Glomerular visceral epithelial cell (primary cell): ENCODE measurements around the gene TMEM191C.
"Not testable (repeated sequence)": the region's sequence is repeated elsewhere in the genome, so short reads cannot be mapped to it uniquely, and the experiment has no call there.

Source experiments
- DNase-seq: peaks from one replicate; pipeline ENCODE4 v3.0.0-alpha.2; 2016; ENCODE audit errors: extremely low spot score

TMEM191C gene

DNA sequence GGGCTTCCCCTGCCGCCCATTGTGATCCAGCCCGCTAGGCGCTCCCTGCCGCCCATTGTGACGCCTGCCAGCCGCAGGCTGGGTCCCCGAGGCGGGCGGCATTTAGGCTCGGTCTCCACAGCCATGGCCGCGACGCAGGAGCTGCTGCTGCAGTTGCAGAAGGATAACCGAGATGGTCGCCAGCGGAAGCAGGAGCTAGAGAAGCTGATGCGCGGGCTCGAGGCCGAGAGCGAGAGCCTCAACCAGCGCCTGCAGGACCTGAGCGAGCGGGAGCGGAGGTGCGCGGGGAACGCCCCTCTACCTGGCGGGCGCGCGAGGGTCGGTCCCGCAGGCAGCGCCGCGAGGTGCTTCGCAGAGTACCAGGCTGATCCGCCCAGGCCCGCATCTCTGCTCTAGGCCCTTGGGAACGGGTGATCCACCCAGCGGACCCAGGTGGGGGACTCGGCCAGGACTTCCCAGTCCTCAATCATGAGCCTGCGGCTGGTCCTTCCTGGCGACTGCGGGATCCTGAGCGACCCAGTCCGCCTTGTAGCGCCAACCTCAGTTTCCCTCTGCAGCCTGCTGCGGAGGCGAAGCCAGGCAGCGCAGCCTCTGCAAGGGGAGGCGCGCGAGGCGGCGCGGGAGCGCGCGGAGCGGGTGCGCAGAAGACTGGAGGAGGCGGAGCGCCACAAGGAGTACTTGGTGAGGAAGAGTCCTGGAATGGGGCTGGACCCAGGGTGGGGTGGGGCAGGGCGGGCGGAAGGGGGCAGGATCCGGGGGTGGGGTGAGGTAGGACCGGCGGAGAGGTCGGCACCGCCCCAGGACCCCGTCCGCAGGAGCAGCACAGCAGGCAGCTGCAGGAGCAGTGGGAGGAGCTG, at the start of gene TMEM191C:
TSS of gene TMEM191C (plus strand) at position 51 of the 857 bp plus-strand sequence. CDS start at position 124, 73 bp downstream.
- DNase-seq: not testable (repeated sequence)

- not testable (repeated sequence) for DNase-seq
Observed at GRCh38 chr22:21417853-21418252, 49.3 kb upstream of the TMEM191C start.

GRCh38 chr22:21418974-21419638, 48.1 kb upstream of the TMEM191C start:
- DNase-seq: not testable (repeated sequence)

DNA sequence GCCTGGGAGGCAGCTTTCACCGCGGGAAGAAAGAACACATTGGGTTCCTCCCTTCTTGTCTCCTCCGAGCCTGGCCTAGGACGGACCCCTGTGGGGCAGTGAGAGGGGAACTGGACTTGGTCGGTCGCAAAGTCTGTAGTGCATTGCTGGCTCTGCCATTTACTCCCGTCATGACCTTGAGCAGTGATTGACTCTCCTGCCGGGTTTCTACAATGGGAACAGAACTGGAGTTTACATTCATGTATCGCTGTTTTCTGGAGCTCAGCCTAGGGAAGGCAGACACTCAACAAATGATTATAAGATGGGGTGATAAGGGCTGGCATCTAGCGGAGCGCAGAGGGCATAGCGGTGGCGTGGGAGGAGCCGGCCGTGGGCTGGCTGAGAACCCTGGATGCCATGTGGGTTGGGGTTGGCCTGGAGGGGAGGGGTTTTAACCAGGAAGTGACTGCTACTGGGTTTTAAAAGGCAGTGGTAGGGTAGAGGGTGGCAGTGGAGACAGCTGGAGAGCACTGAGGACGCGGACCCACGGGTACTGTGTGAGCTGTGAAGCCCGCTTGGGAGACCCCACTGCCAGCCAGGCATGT, 46.9 kb upstream of the TMEM191C start:
- DNase-seq: not testable (repeated sequence)

DNA sequence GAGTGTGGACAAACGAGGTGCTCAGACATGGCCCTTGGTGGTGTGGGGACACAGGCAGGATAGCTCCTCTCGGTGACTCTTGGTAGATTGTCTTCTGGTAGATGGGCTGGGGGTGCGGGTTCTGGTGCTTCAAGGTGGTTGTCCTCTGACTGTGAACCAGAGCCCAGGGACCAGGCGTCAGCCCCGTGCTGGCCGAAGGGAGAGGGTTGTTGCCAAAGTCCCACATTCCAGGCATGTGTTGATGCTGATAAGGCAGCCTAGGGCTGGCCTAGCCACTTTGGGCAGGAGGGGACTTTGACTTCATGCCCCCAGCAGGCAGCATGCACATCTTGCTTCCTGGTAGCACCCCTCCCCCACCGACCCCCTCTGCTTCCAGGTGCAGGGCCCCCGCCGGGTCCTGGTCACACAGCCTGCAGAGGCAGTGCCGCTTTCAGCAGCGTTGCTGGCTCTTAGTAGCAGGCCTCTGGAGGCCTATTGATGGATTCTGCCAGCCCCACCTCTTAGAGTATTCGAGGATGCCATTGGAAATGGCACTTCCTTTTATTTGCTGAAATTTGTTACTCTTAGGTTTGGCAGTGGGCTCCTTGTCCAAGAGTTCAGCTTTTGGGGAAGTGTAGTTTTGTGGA, 43.0 kb upstream of the TMEM191C start:
- DNase-seq: not testable (repeated sequence)

- not testable (repeated sequence) for DNase-seq
Observed at GRCh38 chr22:21434378-21435233, 32.6 kb upstream of the TMEM191C start.

GRCh38 chr22:21435998-21436810, 31.0 kb upstream of the TMEM191C start:
- not testable (repeated sequence) for DNase-seq

DNA sequence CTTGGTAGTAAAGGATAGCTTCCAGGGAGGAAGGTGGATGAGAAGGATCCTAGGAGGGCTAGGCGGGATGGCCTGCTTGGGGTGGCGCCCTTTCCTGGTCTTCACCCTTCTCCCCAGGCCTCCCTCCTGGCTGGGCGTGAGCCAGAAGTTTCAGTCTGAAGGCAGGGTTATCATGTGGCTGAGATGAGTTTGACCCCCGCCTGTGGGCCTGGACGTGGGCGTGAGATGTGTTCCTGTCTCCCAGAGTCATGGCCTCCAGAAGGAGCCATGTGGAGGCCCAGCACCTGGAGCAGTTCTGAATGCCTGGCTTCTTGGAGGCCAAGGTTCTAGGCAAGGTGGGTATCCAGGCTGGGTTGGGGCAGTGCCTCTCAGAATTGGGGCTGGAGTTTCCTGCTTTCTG, 29.2 kb upstream of the TMEM191C start:
- DNase-seq: not testable (repeated sequence)

DNA sequence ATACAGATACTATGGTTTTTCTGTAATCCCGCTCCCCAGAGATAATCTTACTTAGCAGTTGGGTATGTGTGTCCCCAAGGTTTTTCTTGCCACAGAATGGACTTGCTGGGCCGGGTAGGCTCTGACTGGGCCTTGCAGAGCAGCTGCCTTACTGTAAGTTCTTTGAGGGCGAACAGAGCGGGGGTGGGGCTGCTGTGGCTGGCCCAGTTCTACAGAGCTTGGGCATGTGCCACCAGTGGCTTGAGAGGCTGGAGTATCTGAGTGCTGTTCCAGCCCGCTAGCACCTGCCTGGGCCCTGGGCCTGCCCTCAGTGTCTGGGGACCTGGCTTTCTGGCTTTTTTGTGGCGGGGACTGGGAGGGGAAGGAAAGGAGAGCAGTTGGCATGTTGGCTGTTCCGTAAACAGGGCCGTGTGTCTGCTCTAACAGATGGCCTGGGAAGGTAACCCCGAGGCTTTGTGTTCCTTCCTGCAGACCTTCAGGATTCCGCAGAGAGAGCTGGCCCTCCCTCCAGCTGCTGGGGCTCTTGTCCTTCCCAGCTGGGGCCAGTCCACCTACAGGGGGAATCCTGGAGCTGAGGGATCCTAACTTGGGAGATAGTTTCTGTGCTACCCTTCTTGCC, 27.1 kb upstream of the TMEM191C start:
- not testable (repeated sequence) for DNase-seq

DNA sequence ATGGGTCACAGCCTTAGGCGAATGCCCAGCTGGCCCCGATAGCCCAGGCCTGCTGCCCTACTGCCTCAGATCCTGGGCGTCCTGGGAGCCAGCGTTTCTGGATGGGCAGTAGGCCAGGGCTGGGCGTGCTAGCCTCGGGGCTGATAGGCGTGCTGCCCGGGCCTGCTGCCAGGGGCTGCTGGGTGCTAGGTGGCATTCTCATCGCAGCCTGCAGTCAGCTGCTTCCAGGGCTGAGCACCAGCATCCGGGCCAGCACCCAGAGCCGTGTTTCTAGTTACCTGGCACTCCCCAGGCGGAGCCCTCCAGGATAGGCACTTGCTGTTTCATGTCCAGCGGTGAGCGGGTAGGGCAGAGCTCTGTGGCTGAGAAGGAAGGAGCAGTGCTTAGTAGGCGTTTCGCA, 26.5 kb upstream of the TMEM191C start:
- DNase-seq: not testable (repeated sequence)

DNA sequence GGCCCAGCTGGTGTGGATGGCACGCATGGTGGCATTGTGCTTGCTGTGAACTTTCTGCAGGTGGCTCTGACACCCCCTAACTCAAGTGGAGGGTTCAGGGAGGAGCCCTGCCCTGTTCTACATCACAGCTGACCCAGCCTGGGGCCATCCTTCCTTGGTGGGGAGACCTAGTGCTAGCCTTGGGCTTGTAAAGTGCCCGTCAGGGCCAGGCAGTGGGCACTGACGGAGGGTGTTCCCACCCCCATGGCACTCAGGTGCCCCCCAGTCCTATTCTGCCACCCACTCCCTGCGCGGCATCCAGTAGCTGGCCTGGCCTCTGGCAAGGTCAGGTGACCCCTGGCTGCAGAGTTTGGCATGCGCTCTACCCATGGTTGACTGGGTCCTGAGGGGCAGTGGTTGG, 26.0 kb upstream of the TMEM191C start:
- DNase-seq: not testable (repeated sequence)

DNA sequence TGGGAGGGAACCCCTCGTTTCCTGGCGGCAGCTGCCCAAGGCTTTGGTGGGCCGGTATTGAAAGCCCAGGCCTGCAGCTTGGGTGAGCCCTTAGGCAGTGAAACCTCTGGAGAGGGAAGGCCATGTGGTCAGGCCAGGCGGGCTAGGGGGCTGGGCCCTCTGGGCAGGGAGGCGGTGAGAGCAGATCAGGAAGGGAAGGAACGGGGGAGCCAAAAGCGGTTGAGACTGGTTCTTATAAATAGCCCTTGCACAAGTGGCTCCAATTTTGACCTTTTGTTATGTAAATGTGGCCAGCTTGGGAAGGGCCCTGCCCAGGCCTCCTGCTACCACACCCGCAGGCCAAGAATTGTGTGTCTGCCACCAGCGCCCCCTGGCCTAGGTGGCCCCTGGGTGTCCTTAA, 25.1 kb upstream of the TMEM191C start:
- DNase-seq: not testable (repeated sequence)

GRCh38 chr22:21442646-21443045, 24.5 kb upstream of the TMEM191C start:
- not testable (repeated sequence) for DNase-seq

DNA sequence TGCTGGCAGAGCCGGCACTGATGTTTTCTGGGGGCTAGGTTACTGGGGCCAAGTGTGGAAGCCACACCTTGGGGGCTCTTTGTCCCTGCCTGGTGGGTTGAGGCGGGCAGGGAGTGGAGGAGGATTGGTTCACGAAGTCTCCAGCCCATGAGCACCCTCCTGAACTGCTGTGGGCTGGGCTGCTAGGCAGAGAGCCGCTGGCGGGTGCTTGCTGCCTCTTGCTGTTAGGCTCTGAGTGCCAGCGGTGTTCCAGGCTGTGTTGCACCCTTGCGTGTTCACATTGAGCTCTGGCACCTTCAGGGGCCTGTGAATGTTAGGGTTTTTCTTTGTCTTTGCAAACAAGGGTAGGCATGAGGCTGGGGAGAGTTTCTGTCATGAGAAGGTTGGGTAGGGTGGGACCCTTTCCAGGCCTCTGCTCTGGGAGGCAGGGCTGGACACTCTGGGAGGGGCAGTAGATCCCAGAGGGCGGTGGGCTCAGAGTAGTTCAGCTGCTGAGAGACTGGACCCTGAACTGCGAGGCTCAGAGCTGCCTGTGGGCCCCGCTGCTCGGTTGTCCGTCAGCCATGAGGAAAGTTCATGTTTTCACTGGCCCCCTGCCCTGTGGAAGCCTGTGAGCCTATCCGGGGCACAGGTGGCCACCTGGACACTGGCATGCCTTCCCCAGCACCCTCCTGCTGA, 24.0 kb upstream of the TMEM191C start:
- DNase-seq: no peak

GRCh38 chr22:21443735-21444421, 23.3 kb upstream of the TMEM191C start:
- DNase-seq: no peak

- DNase-seq: no peak
Observed at GRCh38 chr22:21444701-21445436, 22.3 kb upstream of the TMEM191C start.

DNA sequence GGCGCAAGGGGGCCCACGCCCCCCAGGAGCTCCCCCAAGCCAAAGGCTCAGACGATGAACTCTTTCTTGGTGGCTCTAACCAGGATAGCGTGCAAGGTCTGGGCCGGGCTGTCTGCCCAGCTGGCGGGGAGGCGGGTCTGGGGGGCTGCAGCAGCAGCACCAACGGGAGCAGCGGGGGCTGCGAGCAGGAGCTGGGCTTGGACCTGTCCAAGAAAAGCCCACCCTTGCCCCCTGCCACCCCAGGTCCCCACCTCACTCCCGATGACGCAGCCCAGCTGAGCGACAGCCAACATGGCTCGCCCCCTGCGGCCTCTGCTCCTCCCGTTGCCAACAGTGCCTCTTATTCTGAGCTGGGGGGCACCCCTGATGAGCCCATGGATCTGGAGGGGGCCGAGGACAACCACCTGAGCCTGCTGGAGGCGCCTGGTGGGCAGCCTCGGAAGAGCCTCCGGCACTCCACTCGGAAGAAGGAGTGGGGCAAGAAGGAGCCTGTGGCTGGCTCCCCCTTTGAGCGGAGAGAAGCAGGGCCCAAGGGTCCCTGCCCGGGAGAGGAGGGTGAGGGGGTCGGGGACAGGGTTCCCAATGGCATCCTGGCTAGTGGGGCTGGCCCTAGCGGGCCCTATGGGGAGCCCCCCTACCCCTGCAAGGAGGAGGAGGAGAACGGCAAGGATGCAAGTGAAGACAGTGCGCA, 21.6 kb upstream of the TMEM191C start:
- DNase-seq: no peak
